HCT116 (cell line): Measurements from ENCODE around the gene GOSR1. TPM values are rescaled to one million over a fixed set of nuclear protein-coding genes. Genes with fewer than 3 reads are reported as not detected.
"Not testable (repeated sequence)": the region's sequence is repeated elsewhere in the genome, so short reads cannot be mapped to it uniquely, and the experiment has no call there.

Source experiments
- ATAC-seq: fragments of 200-7000 bp; cut with Tn5 transposase; 2 replicates; pipeline ENCODE4 v1.9.1; 2020; ENCODE audit warnings: mild to moderate bottlenecking, moderate library complexity
- BruUV-seq: library from RNA; stranded (reverse); fragments of 400-500 nt; replicated peaks from 2 replicates; lab custom pipeline; 2021; lab: Mats Ljungman, UMichigan
- CTCF ChIA-PET: fragments of 300-600 bp; sonication (Branson Sonifier 250); formaldehyde crosslinking; loops from one replicate; lab custom pipeline; 2021; ENCODE audit warnings: antibody characterized with exemption; lab: Charles Lee
- POLR2A ChIA-PET: fragments of 300-600, 350-600 bp; sonication (Branson Sonifier 250); formaldehyde crosslinking; loops from one replicate; lab custom pipeline; 2021; ENCODE audit warnings: antibody characterized with exemption; lab: Charles Lee
- RAD21 ChIA-PET, 2 experiments: fragments of 300-600 bp; sonication (Branson Sonifier 250); formaldehyde crosslinking; loops; one replicate each; lab custom pipeline; 2023; ENCODE audit warnings: low total read pairs in 2 of 2; ENCODE audit not compliant: uncharacterized antibody in 2 of 2, unreplicated experiment in 2 of 2, low non-redundant PET in 1 of 2; lab: Charles Lee
- DNase-seq: peaks from one replicate; pipeline ENCODE4 v3.0.0-alpha.2; 2010; ENCODE audit warnings: low read depth, low spot score
- H2AFZ ChIP-seq: fragments of 200-600 bp; shearing (Covaris generic), sonication (generic); 2 replicates; pipeline ENCODE4 v1.6.1; 2017; ENCODE audit warnings: low read depth, mixed run types, mixed read lengths, antibody characterized with exemption, low read length; ENCODE audit not compliant: poor library complexity, severe bottlenecking
- H3K27ac ChIP-seq: 2 replicates; pipeline ENCODE4 v1.5.1; 2012; ENCODE audit warnings: low read depth, low read length
- H3K27me3 ChIP-seq: fragments of 200-600 bp; sonication (generic); 2 replicates; pipeline ENCODE4 v1.6.1; 2016; ENCODE audit warnings: mixed run types, low read length, mixed read lengths; ENCODE audit not compliant: insufficient read depth
- H3K36me3 ChIP-seq, 2 experiments: fragments of 200-500 bp in 1 of 2; fragments of 200-600 bp in 1 of 2; sonication (Bioruptor generic) in 1 of 2; sonication (generic) in 1 of 2; 2 replicates each; pipeline versions ENCODE4 v1.5.1 to v1.6.1; 2014 to 2016; ENCODE audit warnings: low read length in 2 of 2, inconsistent platforms in 1 of 2, mixed read lengths in 1 of 2, mixed run types in 1 of 2; ENCODE audit not compliant: insufficient read depth in 2 of 2, control insufficient read depth in 1 of 2
- H3K4me1 ChIP-seq, 2 experiments: fragments of 200-600 bp in 1 of 2; sonication (generic) in 1 of 2; 2 replicates each; pipeline versions ENCODE4 v1.5.1 to v1.6.1; 2012 to 2017; ENCODE audit warnings: low read length in 2 of 2, inconsistent platforms in 1 of 2, mild to moderate bottlenecking in 1 of 2, mixed read lengths in 1 of 2, mixed run types in 1 of 2, moderate library complexity in 1 of 2; ENCODE audit not compliant: insufficient read depth in 2 of 2, control insufficient read depth in 1 of 2
- H3K4me2 ChIP-seq: fragments of 200-600 bp; sonication (generic); 2 replicates; pipeline ENCODE4 v1.6.1; 2017; ENCODE audit warnings: mixed run types, low read length, mixed read lengths
- H3K4me3 ChIP-seq, 2 experiments: fragments of 200-600 bp in 1 of 2; sonication (generic) in 1 of 2; replicated peaks in 1 of 2; 2 replicates each; pipeline ENCODE4 v1.5.1; 2011 to 2016; ENCODE audit warnings: low read length in 2 of 2, control low read depth in 1 of 2, low read depth in 1 of 2, mild to moderate bottlenecking in 1 of 2, mixed read lengths in 1 of 2, mixed run types in 1 of 2
- H3K79me2 ChIP-seq: fragments of 200-600 bp; sonication (generic); 2 replicates; pipeline ENCODE4 v1.6.1; 2017; ENCODE audit warnings: mild to moderate bottlenecking, mixed run types, low read length, moderate library complexity, mixed read lengths; ENCODE audit not compliant: insufficient read depth
- H3K9ac ChIP-seq: fragments of 200-600 bp; sonication (generic); 2 replicates; pipeline ENCODE4 v1.6.1; 2016; ENCODE audit warnings: low read length, mixed read lengths
- H3K9me2 ChIP-seq: fragments of 200-600 bp; sonication (generic), shearing (Covaris generic); 2 replicates; pipeline ENCODE4 v1.6.1; 2017; ENCODE audit warnings: mixed run types, mild to moderate bottlenecking, moderate library complexity; ENCODE audit not compliant: insufficient read depth
- H3K9me3 ChIP-seq, 2 experiments: fragments of 200-500 bp in 1 of 2; fragments of 200-600 bp in 1 of 2; sonication (Bioruptor generic) in 1 of 2; sonication (generic) in 1 of 2; 2 replicates each; pipeline ENCODE4 v1.6.1; 2014 to 2017; ENCODE audit warnings: low read length in 2 of 2, mixed read lengths in 2 of 2, inconsistent platforms in 1 of 2, low read depth in 1 of 2, mild to moderate bottlenecking in 1 of 2, mixed run types in 1 of 2, moderate library complexity in 1 of 2; ENCODE audit not compliant: control insufficient read depth in 1 of 2, insufficient read depth in 1 of 2
- H4K20me1 ChIP-seq: fragments of 200-600 bp; sonication (generic), shearing (Covaris generic); 2 replicates; pipeline ENCODE4 v1.6.1; 2017; ENCODE audit warnings: mixed run types, mild to moderate bottlenecking, moderate library complexity; ENCODE audit not compliant: insufficient read depth
- CBX3 ChIP-seq: IDR thresholded peaks from 2 replicates; pipeline ENCODE4 v1.6.1; 2012; ENCODE audit warnings: low read depth
- CTCF ChIP-seq, 3 experiments: fragments of 200-600 bp in 1 of 3; sonication (generic) in 1 of 3; IDR thresholded peaks in 2 of 3; conservative IDR thresholded peaks in 1 of 3; 2 replicates each; pipeline ENCODE4 v1.5.1; 2012 to 2017; ENCODE audit warnings: low read depth in 2 of 3, low read length in 2 of 3, antibody characterized with exemption in 1 of 3, borderline replicate concordance in 1 of 3, control low read depth in 1 of 3, mild to moderate bottlenecking in 1 of 3, mixed read lengths in 1 of 3, mixed run types in 1 of 3, moderate library complexity in 1 of 3; ENCODE audit not compliant: insufficient read depth in 1 of 3
- ELF1 ChIP-seq: IDR thresholded peaks from 2 replicates; pipeline ENCODE4 v1.6.1; 2012; ENCODE audit warnings: low read depth, borderline replicate concordance
- RAD21 ChIP-seq: IDR thresholded peaks from 2 replicates; pipeline ENCODE4 v1.6.1; 2012; ENCODE audit warnings: low read depth, mild to moderate bottlenecking
- ZFX ChIP-seq: fragments of 450-650 bp; IDR thresholded peaks from 2 replicates; pipeline ENCODE4 v1.6.1; 2017
- intact Hi-C: fragments of 100-400 bp; cut with micrococcal nuclease; formaldehyde crosslinking; loops from 2 replicates; pipeline ENCODE4 v1.10.0; 2022
- total RNA-seq: library from RNA; stranded (reverse); gene quantifications from one replicate; pipeline ENCODE4 v1.2.1, GENCODE V29; 2021; ENCODE audit not compliant: unreplicated experiment

GOSR1 gene
- total RNA-seq, 1 experiment from 2014 or later: 48.8 TPM

GRCh38 chr17:30564422-30565072 is 87.3 kb downstream of the GOSR1 start:
- ATAC-seq, H3K4me1 ChIP-seq, H3K36me3 ChIP-seq, H3K27me3 ChIP-seq, H3K4me2 ChIP-seq, H3K79me2 ChIP-seq, H3K27ac ChIP-seq, RAD21 ChIA-PET, POLR2A ChIA-PET, H4K20me1 ChIP-seq, H3K9ac ChIP-seq, CTCF ChIA-PET, H2AFZ ChIP-seq, DNase-seq, H3K9me2 ChIP-seq, intact Hi-C loops, BruUV-seq, H3K9me3 ChIP-seq, H3K4me3 ChIP-seq: not testable (repeated sequence)

- ATAC-seq (0 out of 2 replicates have a peak, but pooled peaks have one; percentile 25), DNase-seq (no peak)
- Histone ChIP-seq H3K9me2 (no peaks in the 10 kb centered on the region), H3K4me3 (no peak overlapping the region), H3K27me3 (no peaks in the 10 kb centered on the region), H4K20me1 (no peaks in the 10 kb centered on the region), H3K4me1 (no peaks in the 10 kb centered on the region), H3K9ac (no peak overlapping the region), H3K9me3 (no peaks in the 10 kb centered on the region), H3K27ac (no peak overlapping the region), H2AFZ (no peak overlapping the region), H3K4me2 (no peak overlapping the region), H3K36me3 (no peaks in the 10 kb centered on the region), H3K79me2 (no peaks in the 10 kb centered on the region)
- BruUV-seq: no TSS peak
- intact Hi-C loops: no loop called here
- TF ChIP-seq CTCF (IDR thresholded peaks at IDR 0.05 in 2 of 3, conservative IDR thresholded peaks at IDR 0.05 in 1 of 3; ENCODE audit: borderline replicate concordance in 1 of 3, insufficient read depth in 1 of 3, low read depth in 2 of 3, low read length in 2 of 3) (no peak), ELF1 (no peak), CBX3 (no peak), RAD21 (peak; percentile 14; the same call in 1 of the 2 replicates), ZFX (no peak)
- RAD21 ChIA-PET: no interaction called here
- CTCF ChIA-PET: no interaction called here
- POLR2A ChIA-PET: no interaction called here
These were observed 88.1 kb downstream of the GOSR1 start for GRCh38 chr17:30565073-30565935.

- H3K9me3 ChIP-seq, H4K20me1 ChIP-seq, RAD21 ChIA-PET, H3K36me3 ChIP-seq, POLR2A ChIA-PET, H3K79me2 ChIP-seq, intact Hi-C loops, CTCF ChIA-PET, H3K4me2 ChIP-seq, BruUV-seq, DNase-seq, H2AFZ ChIP-seq, H3K27ac ChIP-seq, ATAC-seq, H3K4me3 ChIP-seq, H3K9ac ChIP-seq, H3K9me2 ChIP-seq, H3K4me1 ChIP-seq, H3K27me3 ChIP-seq: not testable (repeated sequence)
These were observed 88.9 kb downstream of the GOSR1 start for GRCh38 chr17:30566104-30566503.
